ENCODE measurements around the gene SLC19A1. TPM values are rescaled to one million over a fixed set of nuclear protein-coding genes. Genes with fewer than 3 reads are reported as not detected.

SLC19A1 gene
- total RNA-seq, 2 donors from 2014 or later: 5.4 to 8.6 TPM

GRCh38 chr21:45457161-45457831 is 84.9 kb downstream of the SLC19A1 start:
- DNase-seq: peak; percentile 11
- ATAC-seq: no peak

GRCh38 chr21:45456584-45457160 is 85.6 kb downstream of the SLC19A1 start:
- DNase-seq: peak; percentile 16
- intact Hi-C loops (cut with DNase I): loop anchor here in 1 of 2 donors (10.0 kb wide), 1 partner anchor 302 kb away; no protein-coding TSS in a partner anchor
- ATAC-seq: no peak

More at GRCh38 chr21:45457161-45457831, 84.9 kb downstream of the SLC19A1 start:
- intact Hi-C loops (cut with DNase I): loop anchor here in 1 of 2 donors (10.0 kb wide), 1 partner anchor 302 kb away; no protein-coding TSS in a partner anchor

- intact Hi-C loops (cut with DNase I): loop anchor here in 1 of 2 donors (10.0 kb wide), 1 partner anchor 301 kb away; no protein-coding TSS in a partner anchor
- ATAC-seq (peak; percentile 17 to 36), DNase-seq (peak; percentile 39)
Observed at GRCh38 chr21:45455674-45456583, 86.3 kb downstream of the SLC19A1 start.

GRCh38 chr21:45454926-45455673 is 87.1 kb downstream of the SLC19A1 start:
- intact Hi-C loops (cut with DNase I): loop anchor here in 1 of 2 donors (10.0 kb wide), 1 partner anchor 300 kb away; no protein-coding TSS in a partner anchor
- ATAC-seq (peak; percentile 82 to 87), DNase-seq (peak; percentile 61)

- intact Hi-C loops (cut with DNase I): loop anchor here in 1 of 2 donors (10.0 kb wide), 1 partner anchor 299 kb away; no protein-coding TSS in a partner anchor
- ATAC-seq: peak in 1 of 2 donors; percentile 20
Observed at GRCh38 chr21:45454060-45454925, 87.9 kb downstream of the SLC19A1 start.

GRCh38 chr21:45453308-45453950 is 88.8 kb downstream of the SLC19A1 start:
- DNase-seq (peak; percentile 13), ATAC-seq (no peak)
- intact Hi-C loops (cut with DNase I): loop anchor here in 1 of 2 donors (10.0 kb wide), 1 partner anchor 299 kb away; no protein-coding TSS in a partner anchor

More at GRCh38 chr21:45454060-45454925, 87.9 kb downstream of the SLC19A1 start:
- DNase-seq: peak; percentile 32

- intact Hi-C loops (cut with DNase I): loop anchor here in 1 of 2 donors (10.0 kb wide), 1 partner anchor 298 kb away; no protein-coding TSS in a partner anchor
- DNase-seq: no peak
Observed at GRCh38 chr21:45452696-45453307, 89.4 kb downstream of the SLC19A1 start.

GRCh38 chr21:45451771-45452182 is 90.5 kb downstream of the SLC19A1 start:
- ATAC-seq (no peak), DNase-seq (peak; percentile 18)
- intact Hi-C loops (cut with DNase I): loop anchor here in 1 of 2 donors (10.0 kb wide), 1 partner anchor 297 kb away; no protein-coding TSS in a partner anchor

More at GRCh38 chr21:45452696-45453307, 89.4 kb downstream of the SLC19A1 start:
- no peak for ATAC-seq

GRCh38 chr21:45451091-45451740 is 91.0 kb downstream of the SLC19A1 start:
- intact Hi-C loops (cut with DNase I): loop anchor here in 1 of 2 donors (10.0 kb wide), 1 partner anchor 296 kb away; no protein-coding TSS in a partner anchor
- no peak for ATAC-seq
- DNase-seq: peak; percentile 13

- ATAC-seq (no peak), DNase-seq (peak; percentile 15)
- intact Hi-C loops (cut with DNase I): loop anchor here in 1 of 2 donors (10.0 kb wide), 1 partner anchor 296 kb away; no protein-coding TSS in a partner anchor
Observed at GRCh38 chr21:45450423-45451090, 91.7 kb downstream of the SLC19A1 start.

- ATAC-seq: no peak
- intact Hi-C loops (cut with DNase I): loop anchor here in 1 of 2 donors (10.0 kb wide), 1 partner anchor 295 kb away; no protein-coding TSS in a partner anchor
- peak; percentile 14 for DNase-seq
Observed at GRCh38 chr21:45449658-45450422, 92.4 kb downstream of the SLC19A1 start.

- peak in 1 of 2 donors; percentile 20 for ATAC-seq
- intact Hi-C loops (cut with DNase I): no loop called here
- peak; percentile 21 for DNase-seq
Observed at GRCh38 chr21:45448810-45449657, 93.2 kb downstream of the SLC19A1 start.

- DNase-seq: peak; percentile 13
- intact Hi-C loops (cut with DNase I): no loop called here
- no peak for ATAC-seq
Observed at GRCh38 chr21:45448283-45448809, 93.9 kb downstream of the SLC19A1 start.

All from left cardiac atrium (tissue), 4 donors.